OCI-M2 (cell line): ENCODE data around the gene ADM5.

Experiments
- DNase-seq: peaks from one replicate; lab custom pipeline; 2025; ENCODE audit not compliant: unreplicated experiment; lab: John Stamatoyannopoulos, UW

ADM5 gene

GRCh38 chr19:49679771-49680413 lies 9.5 kb upstream of the ADM5 start:
- DNase-seq: no peak

- DNase-seq: peak; percentile 86
Observed at GRCh38 chr19:49680421-49681351, 8.7 kb upstream of the ADM5 start.

GRCh38 chr19:49681830-49682229 lies 7.6 kb upstream of the ADM5 start:
- DNase-seq: no peak

- DNase-seq: no peak
Observed at GRCh38 chr19:49682274-49682673, 7.1 kb upstream of the ADM5 start.

DNA sequence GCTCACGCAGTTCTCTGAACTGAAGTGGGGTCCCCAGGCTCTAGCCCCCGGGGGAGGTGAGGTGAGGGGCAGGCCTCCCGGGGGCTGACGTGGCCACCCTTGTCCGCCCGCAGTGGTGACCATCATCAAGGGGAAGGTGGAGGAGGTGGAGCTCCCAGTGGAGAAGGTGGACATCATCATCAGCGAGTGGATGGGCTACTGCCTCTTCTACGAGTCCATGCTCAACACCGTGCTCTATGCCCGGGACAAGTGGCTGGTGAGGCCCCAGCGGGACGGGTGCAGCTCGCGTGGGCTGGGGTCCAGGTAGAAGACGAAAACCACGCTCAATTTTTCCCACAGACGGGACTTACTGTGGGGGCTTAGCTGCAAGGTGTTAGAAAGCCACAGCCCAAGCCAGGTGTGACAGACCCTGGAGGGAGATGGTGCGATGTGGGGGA lies 5.6 kb upstream of the ADM5 start:
- no peak for DNase-seq

GRCh38 chr19:49684251-49684982 lies 5.0 kb upstream of the ADM5 start:
- DNase-seq: no peak

- DNase-seq: no peak
Observed at GRCh38 chr19:49684983-49685553, 4.3 kb upstream of the ADM5 start.

DNA sequence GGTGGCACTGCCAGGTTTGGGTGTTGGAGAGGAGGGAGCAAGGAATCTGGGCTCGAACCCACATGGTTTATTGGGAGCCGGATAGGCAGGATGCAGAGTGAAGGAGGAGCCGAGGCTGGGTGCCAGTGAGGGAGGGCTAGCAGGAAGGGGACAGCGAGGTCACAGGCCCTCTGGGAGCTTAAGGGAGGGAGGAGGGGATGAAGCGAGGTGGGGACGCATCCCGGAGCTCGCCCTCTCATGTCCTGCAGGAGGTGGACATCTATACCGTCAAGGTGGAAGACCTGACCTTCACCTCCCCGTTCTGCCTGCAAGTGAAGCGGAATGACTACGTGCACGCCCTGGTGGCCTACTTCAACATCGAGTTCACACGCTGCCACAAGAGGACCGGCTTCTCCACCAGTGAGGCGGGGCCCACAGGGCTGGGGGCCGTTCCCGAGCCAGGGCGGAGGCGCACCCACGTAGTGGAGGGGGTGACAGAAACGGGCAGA lies 3.5 kb upstream of the ADM5 start:
- DNase-seq: no peak

GRCh38 chr19:49686503-49687088 lies 2.8 kb upstream of the ADM5 start:
- DNase-seq: no peak

- DNase-seq: no peak
Observed at GRCh38 chr19:49687150-49687549, 2.2 kb upstream of the ADM5 start.

GRCh38 chr19:49687566-49688316 lies 1.7 kb upstream of the ADM5 start:
- no peak for DNase-seq

DNA sequence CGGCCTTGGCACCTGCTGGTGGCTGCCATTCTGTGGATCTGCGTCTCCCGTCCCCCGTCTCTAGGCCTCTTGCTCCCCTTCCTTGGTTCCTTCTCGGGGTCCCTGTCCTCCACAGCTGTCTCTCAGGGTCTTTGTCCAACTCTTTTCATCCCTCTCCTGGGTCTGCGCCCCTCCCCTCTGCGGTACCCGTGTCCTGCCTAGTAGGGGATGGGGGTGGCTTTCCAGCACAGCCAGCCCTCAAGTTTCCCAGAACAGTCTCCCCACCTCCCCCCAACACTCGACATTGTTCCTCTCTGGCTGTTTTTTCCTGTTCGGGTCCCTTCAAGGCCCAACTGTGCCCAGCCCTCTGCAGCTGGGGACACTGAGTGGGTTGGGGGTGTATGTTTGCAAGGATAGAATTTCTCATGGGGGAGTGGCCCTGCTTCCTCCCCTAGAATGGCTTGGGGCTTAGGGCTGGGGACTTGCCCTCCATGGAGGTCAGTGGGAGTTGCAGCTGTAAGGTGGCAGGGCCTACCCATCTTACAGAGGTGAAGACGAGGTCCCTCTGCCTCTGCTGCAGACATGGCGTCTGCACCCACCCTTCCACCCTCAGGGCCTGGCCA lies 762 bp upstream of the ADM5 start:
- no peak for DNase-seq

GRCh38 chr19:49690079-49690655 lies 773 bp downstream of the ADM5 start:
- DNase-seq: no peak

DNA sequence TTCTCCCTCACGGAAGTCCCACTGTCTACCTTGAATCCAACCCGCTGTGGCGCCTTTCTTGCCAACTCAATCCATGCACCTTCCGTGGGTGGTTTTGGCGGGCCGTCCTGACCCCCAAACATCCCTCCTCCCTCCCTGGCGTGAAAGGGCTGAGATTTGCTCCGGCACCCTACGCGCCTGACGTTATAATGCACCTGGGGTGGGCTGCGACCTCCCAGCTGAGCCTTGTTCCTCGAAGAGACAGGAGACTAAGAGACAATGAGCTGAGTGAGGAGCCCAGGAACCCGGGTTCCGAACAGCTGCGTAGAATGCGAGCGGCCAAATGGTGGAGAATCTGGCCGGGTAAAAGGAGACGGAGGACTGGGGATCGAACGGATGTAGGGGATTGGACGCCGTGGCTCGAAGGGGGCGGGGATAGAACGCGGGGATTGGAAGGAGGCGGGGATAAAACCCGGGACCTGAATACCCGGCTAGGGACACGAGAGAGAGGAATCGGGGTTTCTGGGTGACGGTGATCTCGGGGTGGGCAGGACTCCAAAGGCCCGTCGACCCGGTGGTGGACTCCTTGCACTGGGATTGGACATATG lies 1.4 kb downstream of the ADM5 start, which contains the start of gene CPT1C:
Gene CPT1C, plus strand, starts transcription at position 461 of the 587 bp plus-strand sequence. CDS start 1,137 bp downstream, outside the sequence.
- no peak for DNase-seq

DNA sequence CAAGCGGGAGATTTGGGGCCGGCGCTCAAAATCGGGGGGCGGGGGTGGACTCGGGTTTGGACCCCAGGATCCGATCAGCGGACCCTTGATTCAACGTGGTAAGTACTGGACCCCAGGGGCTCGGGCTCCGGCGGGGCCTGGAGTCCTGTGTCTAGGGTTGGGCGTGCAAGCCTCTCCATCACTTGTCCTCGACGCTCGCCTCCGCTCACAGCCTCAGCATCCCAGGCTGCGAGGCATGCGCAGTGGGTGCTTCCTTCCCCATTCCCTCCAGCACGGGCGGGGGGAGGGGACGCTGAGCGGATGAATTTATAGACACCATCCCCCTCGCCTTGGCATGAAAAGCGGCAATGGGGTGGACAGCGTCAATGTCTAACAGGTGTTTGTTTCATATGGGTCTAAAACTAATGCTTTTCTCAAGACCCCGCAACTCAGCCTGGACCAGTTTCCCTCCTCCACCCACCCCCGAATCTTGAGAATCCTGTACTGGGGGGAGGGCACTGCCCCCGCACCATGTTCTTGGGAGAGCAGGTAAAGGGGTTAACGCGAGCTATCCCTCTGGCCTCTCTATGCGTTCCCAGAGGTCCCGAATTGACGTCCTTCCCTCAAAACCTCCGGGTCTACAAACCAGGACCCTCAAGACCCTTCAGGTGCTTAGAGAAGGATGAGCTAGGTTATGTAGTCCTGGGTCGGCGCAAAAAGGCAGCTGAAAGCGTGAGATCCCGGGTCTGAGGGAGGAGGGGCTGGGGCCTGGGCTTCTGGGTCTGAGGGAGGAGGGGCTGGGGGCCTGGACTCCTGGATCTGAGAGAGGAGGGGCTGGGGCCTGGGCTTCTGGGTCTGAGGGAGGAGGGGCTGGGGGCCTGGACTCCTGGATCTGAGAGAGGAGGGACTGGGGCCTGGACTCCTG lies 2.1 kb downstream of the ADM5 start:
- DNase-seq: no peak

DNA sequence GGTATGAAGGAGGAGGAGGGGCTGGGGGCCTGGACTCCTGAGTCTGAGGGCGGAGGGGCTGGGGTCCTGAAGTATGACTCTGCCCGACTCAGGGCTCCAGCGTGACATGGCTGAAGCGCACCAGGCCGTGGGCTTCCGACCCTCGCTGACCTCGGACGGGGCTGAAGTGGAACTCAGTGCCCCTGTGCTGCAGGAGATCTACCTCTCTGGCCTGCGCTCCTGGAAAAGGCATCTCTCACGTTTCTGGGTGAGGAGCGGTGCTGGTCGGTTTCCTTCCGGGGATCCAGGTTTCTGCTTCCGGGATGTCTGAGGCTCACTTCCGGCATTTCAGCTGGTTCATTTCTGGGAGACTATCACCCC lies 2.7 kb downstream of the ADM5 start:
- DNase-seq: no peak

GRCh38 chr19:49696115-49696514 lies 6.7 kb downstream of the ADM5 start:
- DNase-seq: no peak

DNA sequence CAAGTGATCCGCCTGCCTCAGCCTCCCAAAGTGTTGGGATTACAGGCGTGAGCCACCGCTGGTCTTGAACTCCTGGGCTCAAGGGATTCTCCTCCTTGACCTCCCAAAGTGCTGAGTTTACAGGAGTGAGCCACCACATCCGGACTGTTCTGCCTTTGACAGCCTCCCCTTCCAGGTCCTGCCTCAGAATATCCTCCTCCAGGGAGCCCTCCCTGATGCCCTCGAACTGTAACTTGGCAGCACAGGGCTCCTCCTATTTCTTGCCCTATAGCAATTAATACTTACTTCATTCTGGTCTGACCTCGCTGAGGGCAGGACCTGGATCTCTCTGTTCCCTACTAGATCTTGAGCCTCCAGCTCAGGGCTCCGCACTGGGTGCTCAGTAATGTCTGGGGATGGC lies 7.5 kb downstream of the ADM5 start:
- no peak for DNase-seq
